SK-N-DZ (cell line): ENCODE results near the gene COBL.

Experiments
- DNase-seq: peaks from one replicate; pipeline ENCODE4 v3.0.0-alpha.2; 2015; ENCODE audit warnings: low spot score

COBL gene

DNA sequence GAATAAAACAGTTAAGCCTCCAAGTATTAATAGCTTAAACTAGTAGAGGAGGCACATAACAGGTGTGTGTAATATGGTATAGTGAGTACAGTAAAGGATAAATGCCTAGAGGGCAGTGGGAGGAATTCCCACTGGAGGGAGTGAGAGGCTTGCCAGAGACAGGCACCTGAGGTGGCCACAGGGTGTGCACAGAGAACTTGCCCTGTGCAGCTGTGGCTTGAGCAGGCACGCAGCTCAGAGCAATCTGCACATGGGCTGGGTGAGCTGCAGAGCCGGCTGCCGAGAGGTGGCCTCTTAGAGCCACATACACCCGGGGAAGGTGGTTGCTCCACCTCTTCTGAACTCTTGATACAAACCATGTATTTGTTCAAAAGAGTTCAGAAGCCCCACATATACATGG is 237.1 kb downstream of the COBL start:
- no peak for DNase-seq

DNA sequence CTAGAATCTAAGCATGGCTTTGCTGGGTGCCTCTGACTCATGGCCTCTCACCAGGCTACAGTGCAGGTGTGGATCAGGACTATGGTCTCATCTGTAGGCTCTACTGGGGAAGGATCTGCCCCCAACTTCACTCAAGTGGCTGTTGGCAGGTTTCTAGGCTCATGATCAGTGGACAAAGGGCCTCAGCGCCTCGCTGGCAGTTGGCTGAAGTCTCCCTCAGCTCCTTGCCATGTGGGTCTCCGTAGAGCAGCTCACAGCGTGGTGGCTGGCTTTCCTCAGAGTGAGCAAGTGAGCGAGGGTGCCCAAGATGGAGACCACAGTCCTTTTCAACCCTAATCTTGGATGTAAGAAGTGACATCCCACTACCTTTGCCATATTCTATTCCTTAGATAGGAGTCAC is 238.0 kb downstream of the COBL start:
- DNase-seq: no peak

DNA sequence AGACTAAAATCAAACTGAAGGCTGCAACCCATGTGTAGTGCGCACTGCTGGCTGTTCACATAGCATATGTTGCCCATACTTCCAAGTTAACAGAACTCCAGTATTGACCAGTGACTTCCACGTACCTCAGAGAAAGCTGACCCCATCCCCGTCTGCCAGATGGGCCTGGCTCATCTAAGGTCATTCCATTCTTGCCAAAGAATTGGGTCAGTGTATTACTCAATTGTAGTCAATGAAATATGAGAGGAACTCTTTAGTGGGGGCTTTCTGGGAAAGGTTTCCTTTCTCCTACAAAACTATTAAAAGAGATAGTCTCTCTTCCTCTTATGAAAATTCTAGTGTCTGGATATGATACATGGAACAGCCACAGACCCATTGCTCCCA is 238.6 kb downstream of the COBL start:
- DNase-seq: no peak

DNA sequence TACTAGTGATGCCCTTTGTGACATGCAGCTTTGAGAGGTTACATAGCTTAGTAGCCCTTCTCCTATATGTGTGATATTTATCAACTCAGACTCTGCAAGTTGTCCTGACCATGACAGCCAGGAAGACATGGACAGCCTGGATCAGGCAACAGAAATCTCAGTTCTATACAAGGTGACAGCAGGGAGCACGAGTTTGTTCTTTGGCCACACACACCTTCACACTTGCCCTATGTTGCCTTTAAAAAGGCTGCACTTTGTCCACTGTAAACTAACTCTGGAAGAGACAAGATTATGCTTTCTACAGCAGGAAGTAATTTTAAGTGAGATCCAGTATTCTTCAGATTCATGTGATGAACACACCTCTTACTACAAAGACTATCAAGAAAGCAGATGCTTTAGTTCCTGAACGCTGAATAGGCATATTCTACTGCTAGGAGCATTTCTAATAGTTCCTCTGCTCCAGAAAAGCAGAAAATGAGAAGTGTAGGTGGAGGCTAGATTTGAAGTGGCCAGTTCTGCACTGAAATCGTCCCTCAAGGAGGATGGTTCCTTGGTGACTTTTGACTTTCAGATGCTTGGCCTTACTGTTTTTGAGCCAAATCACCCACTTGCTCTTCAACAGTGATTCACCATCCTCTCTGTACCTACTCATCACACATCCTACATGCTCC is 239.2 kb downstream of the COBL start:
- no peak for DNase-seq

DNA sequence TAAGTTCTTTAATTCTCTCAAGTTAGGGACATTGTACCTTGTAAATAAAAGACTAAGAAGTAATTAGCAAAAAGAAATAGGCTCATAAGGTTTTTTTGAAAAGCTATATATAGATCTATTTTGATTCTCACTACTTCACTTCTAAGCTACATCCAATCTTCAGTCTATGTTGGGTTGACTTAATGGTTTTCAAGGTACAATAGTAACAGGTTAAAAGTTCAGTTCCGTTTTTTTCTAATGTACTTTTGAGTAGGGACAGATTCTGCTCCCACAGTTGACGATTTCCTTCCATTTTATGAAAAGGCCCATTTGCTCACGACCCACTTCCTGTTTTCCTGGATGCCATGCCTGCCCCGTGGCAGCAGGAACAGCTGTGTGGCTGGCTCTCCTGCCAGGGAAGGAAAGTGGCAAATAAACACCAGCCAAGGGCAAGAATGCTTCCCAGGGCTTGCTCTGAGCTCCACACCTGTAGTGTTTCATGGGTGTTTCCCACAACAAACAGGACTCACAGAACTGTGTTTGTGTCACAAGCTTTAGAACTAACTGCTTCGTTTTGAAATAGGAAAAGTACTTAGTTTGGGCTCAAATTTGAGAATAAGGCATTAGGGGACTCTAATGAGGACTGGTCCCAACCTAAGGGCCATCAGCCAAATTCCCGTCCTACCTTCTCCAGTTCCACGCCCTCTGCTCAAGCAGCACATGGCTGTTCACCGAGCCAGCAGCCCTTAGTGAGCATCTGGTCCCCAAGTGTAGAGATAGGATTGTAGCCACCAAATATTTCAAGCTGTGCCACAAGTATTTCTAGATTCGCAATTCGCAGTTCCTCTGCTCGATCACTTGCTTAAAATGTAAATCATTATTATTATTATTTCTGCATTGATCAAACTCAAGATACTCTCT is 240.7 kb downstream of the COBL start:
- no peak for DNase-seq

- no peak for DNase-seq
These were observed 243.4 kb downstream of the COBL start for GRCh38 chr7:51073171-51073570.

GRCh38 chr7:51072281-51072680 is 244.3 kb downstream of the COBL start:
- no peak for DNase-seq

GRCh38 chr7:51071427-51071826 is 245.2 kb downstream of the COBL start:
- no peak for DNase-seq

DNA sequence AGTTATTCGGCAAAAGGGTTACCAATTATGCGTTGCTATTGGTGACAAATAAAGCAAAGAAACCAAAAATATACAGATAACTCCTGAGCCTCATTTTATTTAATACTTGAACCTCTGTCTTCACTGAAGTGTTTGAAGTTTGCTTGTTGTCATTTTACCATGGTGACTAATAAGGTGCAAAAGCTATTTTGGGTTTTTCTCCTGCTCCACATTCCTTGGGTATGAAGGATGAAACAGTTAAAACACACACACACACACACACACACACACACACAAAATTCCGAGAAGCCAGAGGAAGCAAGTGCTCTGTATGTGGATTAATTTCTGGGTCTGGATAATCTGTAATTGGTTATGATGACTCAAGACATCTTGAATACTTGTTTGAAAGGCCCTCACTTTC is 246.5 kb downstream of the COBL start:
- DNase-seq: no peak

GRCh38 chr7:51069411-51070083 is 247.1 kb downstream of the COBL start:
- DNase-seq: no peak

DNA sequence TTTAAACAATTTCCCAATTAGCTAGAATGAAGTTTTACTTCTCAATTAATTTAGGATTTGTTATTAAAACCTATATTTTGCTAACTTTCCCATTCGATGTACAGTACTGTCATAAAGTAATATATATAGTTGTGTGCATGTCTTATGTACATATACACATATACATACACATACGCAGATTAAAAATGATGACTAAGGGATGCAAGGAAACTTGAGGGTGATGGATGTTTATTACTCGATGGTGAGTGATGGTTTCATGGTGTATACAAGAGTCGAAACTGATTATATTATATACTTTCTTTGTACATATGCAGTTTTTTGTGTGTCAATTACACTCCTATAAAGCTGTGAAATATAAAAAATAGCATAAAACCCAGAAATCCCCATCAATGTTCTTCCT is 248.2 kb downstream of the COBL start:
- DNase-seq: no peak

DNA sequence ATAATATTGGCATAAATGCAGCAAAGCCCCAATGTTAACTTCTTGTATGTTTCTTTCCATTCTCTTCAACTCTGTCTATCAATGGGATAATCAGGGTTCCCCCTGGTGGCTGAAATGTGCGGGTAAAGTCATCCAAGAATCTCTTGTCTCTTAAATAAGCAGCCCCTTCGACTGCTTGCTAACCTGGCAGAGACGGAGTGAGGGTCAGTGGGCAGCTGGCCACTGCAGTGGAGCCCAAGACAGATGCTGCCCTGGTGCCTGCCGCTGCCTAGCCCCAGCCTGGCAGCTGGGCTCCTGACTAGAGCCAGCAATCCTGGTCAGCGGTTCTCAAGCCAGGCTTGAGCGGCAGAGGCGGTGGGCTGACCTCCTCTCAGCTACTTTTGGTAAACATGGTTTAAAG is 248.9 kb downstream of the COBL start:
- DNase-seq: peak; percentile 38

- DNase-seq: no peak
These were observed 249.4 kb downstream of the COBL start for GRCh38 chr7:51067258-51067657.

- DNase-seq: no peak
These were observed 250.2 kb downstream of the COBL start for GRCh38 chr7:51066405-51066882.

GRCh38 chr7:51065766-51066165 is 250.8 kb downstream of the COBL start:
- no peak for DNase-seq

GRCh38 chr7:51064688-51065087 is 251.9 kb downstream of the COBL start:
- no peak for DNase-seq

GRCh38 chr7:51062222-51062987 is 254.2 kb downstream of the COBL start:
- DNase-seq: no peak

GRCh38 chr7:51060536-51060935 is 256.1 kb downstream of the COBL start:
- DNase-seq: no peak

DNA sequence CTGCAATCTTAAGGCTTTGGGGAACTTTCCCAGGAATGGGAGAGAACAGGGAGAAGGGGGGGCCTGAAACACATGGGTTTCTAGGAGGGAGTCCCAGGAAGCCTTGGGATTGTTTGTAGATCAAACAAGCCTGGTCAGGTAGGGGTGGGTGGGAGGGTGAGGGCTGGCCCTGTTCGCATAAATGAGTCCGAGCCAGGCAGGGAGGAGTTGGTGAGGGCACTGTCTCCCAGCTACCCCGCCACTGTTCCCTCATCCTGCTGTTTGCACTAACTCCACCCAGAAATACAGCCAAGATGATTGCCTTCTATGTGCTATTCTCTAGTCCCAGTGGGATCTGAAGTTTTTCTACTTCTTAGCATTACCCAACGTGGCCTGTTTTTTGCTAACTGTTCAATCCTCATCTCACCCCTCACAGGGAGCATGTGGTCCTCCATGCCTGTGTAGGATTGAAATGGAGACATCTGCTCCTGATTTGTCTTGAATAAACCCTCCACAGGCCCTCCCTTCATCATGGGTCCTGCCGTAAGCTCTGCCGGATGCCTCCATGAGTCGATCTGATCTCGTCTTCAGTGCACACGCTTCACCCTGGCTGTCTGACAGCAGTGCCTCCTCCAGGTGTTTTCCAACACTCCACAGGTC is 257.0 kb downstream of the COBL start:
- DNase-seq: no peak

- DNase-seq: no peak
These were observed 257.8 kb downstream of the COBL start for GRCh38 chr7:51058764-51059163.
